Cardiac muscle cell (in vitro differentiated cells and primary cell): ENCODE measurements around the gene CWC15. TPM values are rescaled to one million over a fixed set of nuclear protein-coding genes. Genes with fewer than 3 reads are reported as not detected.

Experiments
- DNase-seq, 2 donors: peaks; one replicate each; pipeline versions ENCODE4 v3.0.0 to v3.0.0-alpha.2; 2010 to 2017; ENCODE audit warnings: low read depth in 1 of 2, low spot score in 1 of 2
- H3K27ac ChIP-seq: fragments of 200-600 bp; sonication (generic); 2 replicates; pipeline ENCODE4 v1.5.1; 2016
- H3K27me3 ChIP-seq: fragments of 200-600 bp; sonication (generic); 2 replicates; pipeline ENCODE4 v1.6.0; 2016; ENCODE audit warnings: control low read depth
- H3K36me3 ChIP-seq: fragments of 200-600 bp; sonication (generic); 2 replicates; pipeline ENCODE4 v1.5.1; 2016; ENCODE audit warnings: control low read depth
- H3K4me1 ChIP-seq: fragments of 200-600 bp; sonication (generic); 2 replicates; pipeline ENCODE4 v1.8.1; 2017; ENCODE audit warnings: low read depth, mild to moderate bottlenecking, mixed run types
- H3K4me3 ChIP-seq: fragments of 200-600 bp; sonication (generic); 2 replicates; pipeline ENCODE4 v1.5.1; 2016; ENCODE audit warnings: mild to moderate bottlenecking
- H3K9me3 ChIP-seq: fragments of 200-600 bp; sonication (generic); 2 replicates; pipeline ENCODE4 v1.5.1; 2017; ENCODE audit warnings: low read depth, mild to moderate bottlenecking, control low read depth
- polyA plus RNA-seq: library from polyadenylated mRNA; unstranded; fragments of >200 nt; fragmentation: Nextera tagmentation; extraction: Ambion mirVana; gene quantifications from 2 replicates; pipeline ENCODE4 v1.2.1, GENCODE V29; 2016
- total RNA-seq: library from RNA; depleted of rRNA; stranded (reverse); fragments of >200 nt; gene quantifications from 2 replicates; pipeline ENCODE4 v1.2.3, GENCODE V29; 2016
- TF ChIP-seq, protein P1 (sequence below): IDR thresholded peaks from 2 replicates; pipeline ENCODE4 v1.5.1; 2012; ENCODE audit warnings: low read depth, mild to moderate bottlenecking, low read length

Gene CWC15
- total and polyA plus RNA-seq, 2 experiments from 2014 or later, result 55.9 to 77.8 TPM

DNA sequence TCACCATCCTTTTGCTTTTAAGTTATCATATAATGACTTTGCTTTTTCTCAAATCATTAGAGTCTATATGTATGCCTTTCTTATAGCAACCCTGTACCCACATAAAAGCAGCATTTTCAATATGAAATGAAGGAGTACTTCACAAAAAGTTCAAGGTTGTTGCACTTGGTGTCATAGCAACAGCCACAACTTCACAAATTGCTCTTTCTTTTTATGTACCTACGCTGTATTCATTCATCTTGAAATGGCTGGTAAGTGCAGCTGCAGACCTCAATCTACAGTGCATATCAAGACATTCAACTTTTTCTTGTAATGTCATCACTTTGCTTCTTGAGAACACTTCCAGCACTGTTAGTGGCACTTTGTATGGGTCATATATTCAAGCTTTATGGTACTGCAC, 18.6 kb downstream of the CWC15 start:
- H3K27ac ChIP-seq, result no peak overlapping the region
- TF ChIP-seq, protein P1, sequence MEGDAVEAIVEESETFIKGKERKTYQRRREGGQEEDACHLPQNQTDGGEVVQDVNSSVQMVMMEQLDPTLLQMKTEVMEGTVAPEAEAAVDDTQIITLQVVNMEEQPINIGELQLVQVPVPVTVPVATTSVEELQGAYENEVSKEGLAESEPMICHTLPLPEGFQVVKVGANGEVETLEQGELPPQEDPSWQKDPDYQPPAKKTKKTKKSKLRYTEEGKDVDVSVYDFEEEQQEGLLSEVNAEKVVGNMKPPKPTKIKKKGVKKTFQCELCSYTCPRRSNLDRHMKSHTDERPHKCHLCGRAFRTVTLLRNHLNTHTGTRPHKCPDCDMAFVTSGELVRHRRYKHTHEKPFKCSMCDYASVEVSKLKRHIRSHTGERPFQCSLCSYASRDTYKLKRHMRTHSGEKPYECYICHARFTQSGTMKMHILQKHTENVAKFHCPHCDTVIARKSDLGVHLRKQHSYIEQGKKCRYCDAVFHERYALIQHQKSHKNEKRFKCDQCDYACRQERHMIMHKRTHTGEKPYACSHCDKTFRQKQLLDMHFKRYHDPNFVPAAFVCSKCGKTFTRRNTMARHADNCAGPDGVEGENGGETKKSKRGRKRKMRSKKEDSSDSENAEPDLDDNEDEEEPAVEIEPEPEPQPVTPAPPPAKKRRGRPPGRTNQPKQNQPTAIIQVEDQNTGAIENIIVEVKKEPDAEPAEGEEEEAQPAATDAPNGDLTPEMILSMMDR, result no peak
- no peak overlapping the region for H3K4me3 ChIP-seq
- H3K36me3 ChIP-seq, result no peaks in the 10 kb centered on the region
- peaks cover 5% of the 10 kb centered on the region for H3K27me3 ChIP-seq
- DNase-seq, result no peak
- no peaks in the 10 kb centered on the region for H3K4me1 ChIP-seq
- no peaks in the 10 kb centered on the region for H3K9me3 ChIP-seq

GRCh38 chr11:94948070-94948617, 25.2 kb downstream of the CWC15 start:
- no peaks in the 10 kb centered on the region for H3K9me3 ChIP-seq
- H3K4me1 ChIP-seq, result no peaks in the 10 kb centered on the region
- DNase-seq, result peak in 1 of 2 donors; percentile 64
- TF ChIP-seq, protein P1, result no peak
- H3K36me3 ChIP-seq, result no peaks in the 10 kb centered on the region
- no peak overlapping the region for H3K27ac ChIP-seq
- H3K27me3 ChIP-seq, result peaks cover 5% of the 10 kb centered on the region
- no peak overlapping the region for H3K4me3 ChIP-seq

- TF ChIP-seq, protein P1, result no peak
Observed at GRCh38 chr11:94946812-94947211, 26.5 kb downstream of the CWC15 start.

GRCh38 chr11:94941131-94941530, 32.2 kb downstream of the CWC15 start:
- no peak for DNase-seq
- no peaks in the 10 kb centered on the region for H3K36me3 ChIP-seq
- no peaks in the 10 kb centered on the region for H3K4me1 ChIP-seq
- no peak overlapping the region for H3K4me3 ChIP-seq
- no peaks in the 10 kb centered on the region for H3K27me3 ChIP-seq
- H3K27ac ChIP-seq, result no peak overlapping the region
- TF ChIP-seq, protein P1, result no peak
- no peaks in the 10 kb centered on the region for H3K9me3 ChIP-seq

More at GRCh38 chr11:94946812-94947211, 26.5 kb downstream of the CWC15 start:
- H3K36me3 ChIP-seq, result no peaks in the 10 kb centered on the region
- DNase-seq, result no peak
- H3K4me1 ChIP-seq, result no peaks in the 10 kb centered on the region
- no peaks in the 10 kb centered on the region for H3K9me3 ChIP-seq
- H3K27ac ChIP-seq, result no peak overlapping the region
- peaks cover 3% of the 10 kb centered on the region for H3K27me3 ChIP-seq
- no peak overlapping the region for H3K4me3 ChIP-seq

- Histone ChIP-seq H3K27me3 (no peaks in the 10 kb centered on the region), H3K27ac (no peak overlapping the region), H3K36me3 (no peaks in the 10 kb centered on the region), H3K4me3 (no peak overlapping the region), H3K4me1 (no peaks in the 10 kb centered on the region), H3K9me3 (no peaks in the 10 kb centered on the region)
- TF ChIP-seq, protein P1, result no peak
- no peak for DNase-seq
Observed at GRCh38 chr11:94939346-94939745, 34.0 kb downstream of the CWC15 start.
